ENCODE results near the gene OSTF1.
A peak's percentile ranks its signal among the peaks of the same experiment; 100 is the strongest.

Gene OSTF1

DNA sequence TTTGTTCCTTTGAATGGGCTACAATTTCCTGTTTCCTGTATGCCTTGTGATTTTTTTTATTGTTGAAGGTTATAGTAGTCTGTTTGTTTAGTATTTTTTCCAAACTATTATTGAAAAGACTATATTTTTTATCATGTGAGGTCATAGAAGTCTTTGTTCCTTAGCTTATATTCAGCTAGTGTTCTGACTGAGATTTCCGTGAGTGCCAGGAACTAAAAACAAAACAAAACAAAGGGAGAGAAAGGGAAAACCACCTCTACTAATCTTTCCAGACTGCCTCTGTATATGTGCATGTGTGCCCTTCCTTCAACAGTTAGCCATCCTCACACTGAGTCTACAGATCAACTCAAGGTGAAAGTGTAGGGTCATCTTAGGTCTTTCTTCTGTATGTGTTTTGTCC is 79.0 kb downstream of the OSTF1 start:
- DNase-seq (ENCODE audit: low read depth), result no peak

- DNase-seq (ENCODE audit: low read depth), result no peak
Observed at GRCh38 chr9:75168270-75169178, 80.2 kb downstream of the OSTF1 start.

GRCh38 chr9:75169623-75170022 is 81.3 kb downstream of the OSTF1 start:
- DNase-seq (ENCODE audit: low read depth), result no peak

DNA sequence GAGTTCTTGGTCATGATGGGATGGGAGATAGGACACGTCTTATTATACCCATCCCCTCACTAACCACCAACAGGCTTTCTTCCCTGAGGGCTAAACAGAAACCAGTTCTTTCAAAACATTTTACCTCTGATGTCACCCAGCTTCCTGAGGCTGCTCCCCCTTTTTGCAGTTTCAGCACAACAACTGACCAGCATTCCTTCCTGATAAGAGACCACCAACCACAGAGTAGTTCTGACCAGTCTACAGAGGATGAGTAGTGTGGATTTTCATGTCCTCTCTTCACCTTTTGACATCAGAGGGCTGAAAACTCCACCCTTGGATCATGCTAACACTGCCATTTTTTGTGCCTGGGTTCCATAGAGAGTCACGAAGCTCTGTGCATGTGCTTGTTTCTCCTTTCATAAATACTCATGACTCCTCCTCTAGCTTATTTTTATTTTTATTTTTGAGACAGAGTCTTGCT is 82.6 kb downstream of the OSTF1 start:
- peak; percentile 66 for DNase-seq (ENCODE audit: low read depth)

DNA sequence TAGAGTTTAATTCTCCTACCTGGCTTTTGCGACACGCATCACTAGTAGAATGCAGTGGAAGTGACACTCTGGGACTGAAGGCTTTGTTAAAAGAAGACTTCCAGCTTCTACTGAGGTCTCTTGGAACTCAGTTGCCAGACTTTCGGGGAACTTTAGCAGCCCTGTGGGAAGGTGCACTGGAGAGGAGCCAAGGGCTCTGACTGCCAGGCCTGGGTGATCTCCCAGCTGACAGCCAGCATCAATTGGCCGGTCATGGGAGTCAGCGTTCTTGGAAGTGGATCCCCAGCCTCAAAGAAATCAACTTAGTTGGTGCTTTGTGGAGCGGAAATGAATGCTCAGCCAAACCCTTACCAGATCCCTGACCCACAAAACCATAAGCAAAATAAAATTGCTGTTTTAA is 87.1 kb downstream of the OSTF1 start:
- no peak for DNase-seq (ENCODE audit: low read depth)

- DNase-seq (ENCODE audit: low read depth), result no peak
Observed at GRCh38 chr9:75176037-75176436, 87.7 kb downstream of the OSTF1 start.

- peak; percentile 49 for DNase-seq (ENCODE audit: low read depth)
Observed at GRCh38 chr9:75181750-75182149, 93.4 kb downstream of the OSTF1 start.

DNA sequence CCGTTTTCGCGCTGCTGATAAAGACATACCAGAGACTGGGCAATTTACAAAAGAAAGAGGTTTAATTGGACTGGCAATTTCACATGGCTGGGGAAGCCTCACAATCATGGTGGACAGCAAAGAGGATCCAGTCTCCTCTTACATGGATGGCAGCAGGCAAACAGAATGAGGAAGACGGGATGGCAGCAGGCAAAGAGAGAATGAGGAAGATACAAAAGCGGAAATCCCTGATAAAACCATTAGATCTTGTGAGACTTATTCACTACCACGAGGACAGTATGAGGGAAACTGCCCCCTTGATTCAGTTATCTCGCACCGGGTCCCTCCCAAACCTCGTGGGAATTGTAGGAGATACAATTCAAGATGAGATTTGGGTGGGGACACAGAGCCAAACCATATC is 95.0 kb downstream of the OSTF1 start:
- DNase-seq (ENCODE audit: low read depth), result no peak

GRCh38 chr9:75184471-75184870 is 96.2 kb downstream of the OSTF1 start:
- no peak for DNase-seq (ENCODE audit: low read depth)

DNA sequence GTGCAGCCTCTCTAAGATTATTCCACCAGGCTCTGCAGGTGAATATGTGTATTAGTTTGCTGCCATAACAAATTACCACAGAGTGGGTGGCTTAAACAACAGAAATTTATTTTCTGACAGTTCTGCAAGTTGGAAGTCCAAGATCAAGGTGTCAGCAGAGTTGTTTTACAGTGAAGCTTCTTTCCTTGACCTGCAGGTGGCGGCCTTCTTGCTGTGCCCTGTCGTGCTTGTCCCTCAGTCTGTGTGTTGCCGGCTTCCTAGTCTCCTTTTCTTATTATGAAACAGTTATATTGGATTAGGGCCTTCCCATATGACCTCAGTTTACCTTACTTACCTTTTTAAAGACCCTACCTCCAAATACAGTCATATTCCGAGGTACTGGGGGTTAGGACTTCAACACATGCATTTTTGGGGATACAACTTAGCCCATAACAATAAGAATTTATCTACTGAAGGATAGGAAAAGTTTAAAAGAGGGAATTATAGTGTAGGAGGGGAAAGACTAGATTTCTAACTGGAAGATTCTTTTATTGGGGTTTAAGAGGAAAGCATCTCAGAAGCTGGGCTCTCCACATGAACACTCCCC is 97.4 kb downstream of the OSTF1 start:
- no peak for DNase-seq (ENCODE audit: low read depth)

- DNase-seq (ENCODE audit: low read depth), result no peak
Observed at GRCh38 chr9:75186767-75187380, 98.6 kb downstream of the OSTF1 start.

GRCh38 chr9:75188756-75189155 is 100.4 kb downstream of the OSTF1 start:
- no peak for DNase-seq (ENCODE audit: low read depth)

DNA sequence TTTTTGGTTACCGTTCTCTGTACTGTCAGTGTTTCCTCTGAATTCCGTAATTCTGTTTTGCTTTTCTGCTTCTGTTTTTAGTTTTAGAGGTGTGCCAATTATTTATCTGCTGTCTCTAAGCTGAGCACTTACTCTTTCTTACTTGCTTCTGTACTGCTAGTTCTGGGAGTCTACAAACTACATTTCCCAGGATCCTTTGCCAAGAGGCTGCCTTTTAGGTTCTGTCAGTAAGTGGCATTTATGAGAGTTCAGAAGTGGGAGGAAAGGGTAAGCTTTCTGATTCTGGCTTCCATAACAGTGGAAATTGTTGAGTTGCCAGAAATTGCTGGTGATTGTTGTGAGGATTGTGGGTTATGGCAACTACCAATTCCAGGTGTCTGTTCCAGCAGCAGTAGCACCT is 102.4 kb downstream of the OSTF1 start:
- no peak for DNase-seq (ENCODE audit: low read depth)
